Limb (tissue), 2 donors: Measurements from ENCODE around the gene PADI3.
"Not testable (repeated sequence)": the region's sequence is repeated elsewhere in the genome, so short reads cannot be mapped to it uniquely, and the experiment has no call there.

ENCODE experiments used
- DNase-seq, 2 donors: peaks; one replicate each; pipeline ENCODE4 v3.0.0-alpha.2; 2016; ENCODE audit errors: extremely low spot score in 2 of 2

Gene PADI3

DNA sequence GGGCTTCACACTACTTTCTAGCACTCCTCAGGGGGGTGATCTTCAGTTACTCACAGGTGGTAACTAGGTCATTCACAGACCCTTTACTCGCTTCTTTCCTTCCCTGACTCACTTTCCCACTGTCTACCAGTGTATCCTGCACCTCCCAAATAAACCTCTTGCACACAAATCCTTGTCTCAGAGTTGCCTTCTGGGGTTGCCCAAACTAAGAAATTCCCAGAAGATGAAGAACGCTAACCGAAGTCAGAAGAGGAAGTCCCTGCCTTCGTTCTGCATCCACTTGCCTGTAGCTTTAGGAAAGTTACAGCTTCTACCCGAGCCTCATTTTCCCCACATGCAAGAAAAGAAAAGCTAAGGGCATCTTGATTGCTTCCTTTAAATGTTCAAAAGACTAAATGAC, 47.2 kb downstream of the PADI3 start:
- DNase-seq: no peak

DNA sequence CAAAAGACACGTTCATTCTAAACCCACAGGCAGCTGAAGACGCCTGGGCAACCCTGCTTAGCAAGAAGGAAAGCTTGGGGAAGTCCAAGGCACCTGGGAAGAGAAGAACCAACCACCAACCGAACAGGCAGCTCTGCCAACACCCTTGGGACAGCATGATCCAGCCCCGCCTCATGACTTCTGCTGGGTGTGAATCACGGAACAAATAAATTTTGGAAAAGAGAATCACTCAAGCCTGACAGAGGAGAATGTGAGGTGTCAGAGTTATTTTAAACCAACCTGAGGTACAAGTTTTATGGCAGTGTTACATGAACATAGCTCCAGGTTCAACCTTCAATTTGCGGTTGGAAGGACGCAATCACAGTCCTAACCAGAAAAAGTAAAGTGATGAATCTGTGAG, 49.1 kb downstream of the PADI3 start:
- DNase-seq: no peak

DNA sequence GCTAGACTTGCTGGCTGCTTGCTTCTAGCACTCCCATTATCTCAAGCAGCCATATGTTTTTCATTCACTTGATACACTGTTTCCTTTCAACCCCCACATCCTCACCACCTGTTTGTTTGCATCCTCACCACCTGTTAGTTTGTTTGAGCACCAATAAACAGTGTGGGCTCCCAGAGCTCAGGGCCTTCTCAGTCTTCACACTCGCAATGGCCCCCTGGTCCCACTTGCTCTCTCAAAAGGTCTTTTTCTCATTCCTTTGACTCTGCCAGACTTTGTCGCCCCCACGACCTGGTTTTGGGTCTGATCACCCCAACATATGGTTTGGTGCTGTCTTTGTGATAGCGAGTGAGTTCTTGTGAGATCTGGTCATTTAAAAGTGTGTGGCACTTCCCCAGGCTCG, 52.9 kb downstream of the PADI3 start:
- DNase-seq: no peak

DNA sequence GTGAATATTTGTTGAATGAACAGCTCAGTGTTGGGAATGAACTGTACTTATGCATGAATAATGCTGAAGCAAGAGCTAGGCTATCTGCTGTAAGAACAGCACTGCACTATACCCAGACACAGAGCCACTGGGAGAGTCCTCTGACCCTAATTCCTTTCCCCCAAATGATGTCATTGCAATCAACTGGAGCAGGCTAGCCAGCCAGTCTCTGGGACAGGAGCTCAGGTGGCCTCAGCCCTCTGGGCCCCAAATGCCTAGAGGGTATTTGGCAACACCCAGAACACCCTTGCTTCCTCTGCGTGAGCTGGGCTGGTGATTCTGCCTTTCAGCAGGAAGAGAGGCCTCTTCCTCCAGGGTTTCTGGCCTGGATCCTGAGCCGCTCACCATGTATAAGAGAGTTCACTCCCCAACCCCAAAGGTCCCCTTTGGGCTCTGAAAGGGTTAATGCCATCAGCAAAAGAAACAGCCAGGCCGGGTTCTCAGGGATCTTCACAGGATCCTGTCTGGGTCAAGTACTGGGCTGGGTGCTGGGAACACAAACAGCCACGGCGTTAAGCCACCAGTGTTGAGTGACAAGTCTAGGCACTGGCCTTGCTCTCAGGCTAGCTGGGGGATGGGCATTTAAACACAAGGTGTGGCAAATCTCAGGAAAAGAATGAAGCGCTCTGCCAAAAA, 55.4 kb downstream of the PADI3 start:
- no peak for DNase-seq

DNA sequence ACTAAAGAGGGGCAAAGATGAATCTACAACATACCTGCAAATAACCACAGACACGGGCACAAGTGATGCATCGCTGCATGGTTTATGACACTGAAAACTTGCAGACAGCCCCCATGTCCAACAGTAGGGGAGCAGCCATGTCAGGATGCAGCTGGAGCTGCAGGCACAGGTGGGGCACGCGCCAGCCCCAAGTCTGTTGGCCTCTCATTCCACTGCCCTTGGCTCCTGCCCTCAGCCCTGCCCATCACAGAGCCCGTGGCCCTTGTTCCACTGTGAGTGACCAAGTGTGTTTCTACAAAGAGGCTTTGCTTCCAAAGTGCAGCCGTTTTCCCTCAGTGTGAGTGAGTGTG, 55.9 kb downstream of the PADI3 start:
- DNase-seq: no peak

DNA sequence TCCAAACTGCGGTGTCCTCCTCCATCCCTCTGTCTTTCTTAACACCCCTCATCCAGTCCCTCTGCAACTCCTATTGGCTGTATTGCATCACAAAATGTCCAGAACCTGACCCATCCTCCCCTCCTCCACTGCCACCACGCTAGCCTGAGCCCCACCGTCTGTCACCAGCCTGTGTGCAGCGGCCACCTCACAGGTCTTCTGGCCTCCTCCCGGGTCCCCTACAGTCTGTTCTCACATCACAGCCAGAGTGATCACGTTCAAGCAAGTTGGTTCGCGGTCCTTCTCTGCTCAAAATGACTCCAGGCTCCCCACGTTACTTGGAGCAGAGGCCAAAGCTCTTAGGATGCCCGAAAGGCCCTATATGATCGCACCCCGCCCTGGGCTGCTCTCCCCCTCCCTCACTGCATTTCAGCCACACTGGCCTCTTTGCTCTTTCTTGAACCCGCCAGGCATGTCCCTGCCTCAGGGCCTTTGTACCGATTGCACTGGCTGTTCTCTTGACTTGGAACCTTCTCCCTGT, 56.7 kb downstream of the PADI3 start:
- DNase-seq: no peak

DNA sequence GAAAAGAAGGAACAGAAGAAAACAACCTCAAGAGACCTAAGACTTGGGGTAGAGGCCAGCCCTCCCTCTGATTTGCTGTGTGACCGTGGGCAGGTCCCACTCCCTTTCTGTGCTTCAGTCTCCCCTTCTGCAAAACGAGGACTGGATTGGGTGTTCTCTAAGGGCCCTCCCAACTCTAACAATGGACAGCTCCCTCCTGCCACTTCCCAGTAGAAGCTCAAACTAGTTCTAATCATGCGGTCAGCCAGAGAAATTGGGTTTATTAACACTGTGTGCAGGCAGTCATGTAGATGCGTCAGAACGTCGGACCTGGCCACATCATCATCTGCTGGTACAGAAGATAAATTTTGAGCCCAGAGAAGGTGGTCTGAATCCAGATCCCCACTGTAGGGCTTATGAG, 57.5 kb downstream of the PADI3 start:
- no peak for DNase-seq

DNA sequence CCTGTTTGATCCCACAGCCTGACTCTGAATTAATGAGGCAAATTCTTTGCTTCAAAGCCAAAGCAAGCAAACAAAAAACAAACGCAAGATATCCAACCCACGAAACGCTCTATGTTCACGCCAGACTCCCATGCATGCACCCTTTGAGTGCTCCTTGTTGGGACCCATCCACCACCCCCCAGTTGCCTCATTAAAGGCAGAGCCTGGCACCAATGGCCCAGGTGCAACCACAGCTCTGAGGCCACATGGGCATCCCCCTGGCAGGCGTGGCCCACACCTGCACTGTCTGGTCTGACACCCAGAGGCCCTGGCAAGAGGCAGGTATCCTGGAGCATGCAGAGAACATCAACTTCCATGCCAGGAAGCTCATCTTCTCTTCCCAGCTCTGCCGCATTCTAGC, 58.0 kb downstream of the PADI3 start:
- DNase-seq: no peak

DNA sequence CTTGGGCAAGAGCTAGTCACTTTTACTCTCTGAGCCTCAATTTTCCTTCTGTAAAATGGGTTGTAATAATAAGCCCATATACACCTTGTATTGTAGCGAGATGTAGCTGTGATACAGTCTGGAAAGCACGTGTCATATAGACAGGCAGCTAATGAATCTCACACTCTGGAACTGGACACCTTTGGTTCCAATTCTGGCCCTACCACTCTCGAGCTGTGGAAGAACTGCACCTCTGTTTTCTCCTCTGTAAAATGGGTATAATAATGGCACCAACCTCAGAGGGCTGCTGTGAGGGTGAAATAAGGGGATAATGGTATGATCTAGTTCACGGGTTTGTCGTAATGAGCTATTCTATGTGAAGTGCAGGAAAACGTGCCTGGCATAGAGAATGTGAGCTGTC, 58.4 kb downstream of the PADI3 start:
- no peak for DNase-seq

DNA sequence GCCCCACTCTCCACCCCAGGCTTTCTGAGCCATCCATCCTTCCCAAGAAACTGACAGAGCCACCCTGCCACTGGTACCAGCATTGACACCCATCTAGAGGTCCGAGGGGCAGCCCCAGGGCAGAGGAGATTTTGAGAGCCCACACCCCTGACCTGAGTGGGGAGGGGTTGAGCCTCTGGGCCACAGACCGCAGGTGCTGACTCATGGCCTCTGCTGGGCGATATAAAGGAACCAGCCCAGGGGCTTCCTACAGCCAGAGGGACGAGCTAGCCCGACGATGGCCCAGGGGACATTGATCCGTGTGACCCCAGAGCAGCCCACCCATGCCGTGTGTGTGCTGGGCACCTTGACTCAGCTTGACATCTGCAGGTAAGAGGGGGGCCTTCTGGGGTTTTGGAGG, 59.0 kb downstream of the PADI3 start, which contains the start of gene PADI4:
Gene PADI4 (plus strand): TSS at position 252 of the 400 bp plus-strand sequence. CDS start 26 bp downstream, at position 278.
- DNase-seq: no peak

DNA sequence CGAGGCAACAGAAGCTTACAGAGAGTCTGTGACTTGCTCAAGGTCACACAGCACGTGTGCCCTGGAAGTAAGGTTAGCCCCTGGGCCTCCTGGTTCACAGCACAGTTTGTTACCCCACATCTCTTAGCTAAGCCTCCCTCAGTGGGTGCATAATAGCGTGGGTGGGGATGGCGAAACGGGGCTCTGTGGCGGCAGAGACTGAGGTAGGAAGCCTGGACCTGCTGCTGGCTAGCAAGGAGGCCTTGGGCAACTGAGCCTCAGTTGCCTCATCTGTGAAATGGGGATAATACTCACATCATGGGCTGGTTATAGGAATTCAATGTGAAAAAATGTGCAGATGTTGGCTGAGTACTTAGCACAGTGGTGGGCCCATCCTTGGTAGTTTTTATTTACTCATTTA, 59.7 kb downstream of the PADI3 start:
- DNase-seq: no peak

DNA sequence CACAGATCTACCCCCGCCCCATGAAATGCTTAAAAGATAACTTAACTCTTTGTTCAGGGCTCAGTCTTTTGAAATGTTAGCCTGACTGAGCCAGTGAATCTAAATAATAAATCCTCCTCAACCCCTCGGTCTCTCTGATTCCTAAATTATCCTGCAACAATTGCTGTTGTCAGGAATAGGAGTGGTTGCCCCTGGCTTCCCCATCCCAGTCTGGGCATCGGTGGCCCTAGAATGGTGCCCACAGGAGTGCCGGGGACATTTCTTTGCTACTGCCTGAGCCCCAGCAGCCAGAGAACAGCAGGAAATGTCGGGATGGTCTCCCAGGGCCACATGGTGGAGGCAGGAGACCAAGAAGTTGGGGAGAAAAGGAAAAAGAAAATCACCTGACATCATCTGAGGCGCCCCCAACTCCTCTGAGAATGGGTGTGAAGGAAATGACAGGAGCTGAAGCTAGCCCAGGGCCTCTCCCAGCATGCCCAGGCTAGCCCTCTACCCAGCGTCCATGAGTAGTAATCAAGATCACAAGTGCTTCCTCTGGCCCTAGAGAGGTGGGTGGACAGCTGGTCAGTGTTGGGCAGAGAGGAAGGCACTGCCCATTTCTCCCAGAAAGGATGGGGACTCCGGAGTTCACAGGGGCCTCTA, 60.6 kb downstream of the PADI3 start:
- DNase-seq: no peak

DNA sequence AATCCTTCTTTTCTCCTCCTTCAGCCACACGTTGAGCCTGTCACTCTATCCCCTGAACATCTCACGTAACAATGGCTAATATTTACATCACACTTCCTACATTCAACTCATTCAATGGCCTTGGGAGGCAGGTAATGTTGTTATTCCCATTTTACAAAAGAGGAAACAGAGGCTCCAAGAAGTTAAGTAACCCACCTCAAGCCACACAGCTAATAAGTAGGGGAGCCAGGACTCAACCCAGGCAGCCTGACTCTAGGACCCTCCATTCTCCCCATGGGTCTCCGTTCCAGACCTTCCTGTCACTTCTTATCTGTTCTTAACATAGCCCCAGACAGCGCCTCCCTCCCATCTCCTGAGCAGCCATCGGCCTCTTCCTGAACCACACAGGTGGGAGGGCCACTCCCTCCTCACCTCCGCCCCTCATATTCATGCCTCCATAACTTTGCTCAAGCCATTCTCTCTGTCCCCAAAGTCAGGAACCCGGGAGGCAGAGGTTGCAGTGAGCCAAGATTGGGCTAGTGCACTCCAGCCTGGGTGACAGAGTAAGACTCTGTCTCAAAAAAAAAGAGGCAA, 61.3 kb downstream of the PADI3 start:
- DNase-seq: no peak

DNA sequence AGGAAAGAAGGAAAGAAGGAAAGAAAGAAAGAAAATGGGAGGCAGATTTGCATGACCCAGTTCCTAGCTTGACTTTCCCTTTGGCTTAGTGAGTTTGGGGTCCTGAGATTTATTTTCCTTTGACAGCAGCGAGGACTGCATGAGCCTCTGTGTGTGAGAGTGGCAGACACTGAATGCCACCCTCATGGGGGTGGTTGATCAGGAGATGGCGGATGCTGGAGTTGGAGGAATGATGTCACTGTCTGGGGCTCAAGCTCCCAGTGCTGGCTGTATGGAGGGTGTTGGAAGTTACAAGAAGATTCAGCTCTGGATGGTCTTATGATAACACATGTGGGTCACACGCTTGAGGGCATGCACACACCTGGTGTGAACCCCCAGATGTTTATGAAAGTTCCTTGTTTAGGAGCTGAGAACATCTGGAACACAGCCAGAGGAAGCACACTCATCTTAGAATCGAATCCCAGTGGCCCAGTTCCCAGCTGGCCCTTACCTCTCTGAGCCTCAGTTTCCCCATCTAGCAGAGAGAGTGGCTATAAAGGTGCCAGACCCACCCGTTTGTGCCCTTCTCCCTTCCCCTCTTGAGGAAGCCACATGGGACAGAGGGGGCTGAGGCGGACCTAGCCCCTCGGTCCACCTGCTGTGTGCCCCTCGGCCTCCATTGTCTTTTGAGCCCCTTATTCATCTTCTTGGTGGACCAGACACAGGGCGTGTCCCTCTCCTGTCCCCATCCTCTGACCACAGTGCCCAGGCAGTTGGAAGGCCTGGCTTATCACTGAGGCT, 64.8 kb downstream of the PADI3 start:
- DNase-seq: no peak

DNA sequence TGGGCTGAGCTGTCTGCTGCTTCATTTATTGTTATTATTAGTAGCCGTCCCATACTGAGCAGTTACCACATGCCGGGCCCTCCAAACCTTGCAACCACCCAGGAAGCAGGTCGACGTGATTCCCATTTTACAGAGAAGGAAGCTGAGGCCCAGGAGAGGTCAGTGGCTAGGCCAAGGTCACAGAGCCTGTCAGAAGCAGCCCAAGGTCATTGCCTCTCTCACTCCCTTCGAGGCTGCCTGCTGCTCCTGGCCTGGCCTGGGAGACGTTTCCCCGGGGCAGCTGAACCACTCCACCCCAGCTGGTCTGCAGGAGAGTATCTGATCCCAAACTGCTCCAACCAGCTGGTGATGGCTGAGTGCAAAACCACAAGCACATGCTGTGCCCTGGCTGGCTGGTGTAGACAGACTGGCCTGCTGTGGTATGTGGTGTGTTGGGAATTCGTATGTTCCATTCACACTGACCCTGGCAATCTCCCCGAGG, 65.6 kb downstream of the PADI3 start:
- DNase-seq: no peak

DNA sequence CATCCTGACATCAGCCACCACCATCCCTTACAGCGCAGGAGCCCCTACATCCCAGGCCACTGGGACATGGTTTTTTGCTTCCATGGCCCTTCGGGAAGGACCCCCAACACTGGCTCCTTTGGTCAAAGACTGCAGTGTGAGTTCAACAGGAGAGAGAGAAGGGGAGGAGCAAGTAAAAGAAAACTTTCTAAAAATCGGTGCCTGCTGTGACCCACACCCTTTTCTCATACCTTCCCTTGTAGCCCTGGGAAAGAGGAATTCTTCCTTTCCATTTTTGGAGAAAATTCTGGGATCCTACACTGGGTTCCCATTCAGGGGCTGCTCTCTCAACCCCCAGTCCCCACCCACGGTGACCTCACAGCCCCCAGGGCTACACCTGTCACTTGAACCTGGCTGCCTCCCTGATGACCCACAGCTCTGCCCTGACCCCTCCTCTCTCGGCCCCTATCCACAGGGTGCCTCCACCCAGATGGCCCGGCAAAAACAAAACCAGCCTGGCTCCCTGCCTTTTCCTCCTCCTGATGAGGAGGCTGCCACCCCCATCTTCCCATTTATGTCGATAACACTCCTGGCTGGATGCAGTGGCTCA, 66.7 kb downstream of the PADI3 start:
- DNase-seq: no peak

DNA sequence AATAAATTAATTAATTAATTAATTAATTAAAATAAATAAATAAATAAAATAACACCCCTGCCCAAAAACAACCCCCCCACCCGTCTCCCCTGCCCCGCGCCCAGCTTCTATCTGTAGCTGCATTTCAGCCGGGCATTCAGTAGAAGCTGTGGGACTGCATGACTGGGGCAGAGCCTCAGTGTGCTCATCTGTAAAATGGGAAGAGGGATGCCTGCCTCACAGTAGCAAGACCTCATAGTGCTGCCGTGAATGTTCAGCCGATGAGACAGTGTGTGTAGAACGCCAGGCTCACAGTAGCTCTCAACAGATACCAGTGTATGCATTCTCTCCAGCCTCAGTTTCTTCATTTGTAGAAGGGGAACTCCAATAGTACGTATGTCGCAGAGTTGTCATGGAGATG, 67.8 kb downstream of the PADI3 start:
- DNase-seq: no peak

DNA sequence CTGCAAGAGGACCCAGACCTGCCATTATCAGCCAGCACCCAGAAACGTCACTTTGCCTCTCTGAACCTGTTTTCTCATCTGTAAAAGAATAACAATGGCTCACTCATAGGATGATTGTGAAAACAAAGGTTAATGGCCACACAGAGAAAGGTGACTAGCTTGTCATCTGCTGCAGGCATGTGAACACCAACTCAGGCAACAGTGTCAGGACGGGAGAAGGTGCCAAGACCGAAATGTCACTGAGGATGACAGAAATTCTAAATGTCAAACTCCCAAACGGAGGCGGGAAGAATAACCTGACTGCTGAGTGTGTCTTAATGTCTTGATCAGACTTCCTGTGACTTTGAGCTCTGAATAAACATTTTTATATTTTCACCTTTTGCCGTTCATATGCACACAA, 69.4 kb downstream of the PADI3 start:
- no peak for DNase-seq

DNA sequence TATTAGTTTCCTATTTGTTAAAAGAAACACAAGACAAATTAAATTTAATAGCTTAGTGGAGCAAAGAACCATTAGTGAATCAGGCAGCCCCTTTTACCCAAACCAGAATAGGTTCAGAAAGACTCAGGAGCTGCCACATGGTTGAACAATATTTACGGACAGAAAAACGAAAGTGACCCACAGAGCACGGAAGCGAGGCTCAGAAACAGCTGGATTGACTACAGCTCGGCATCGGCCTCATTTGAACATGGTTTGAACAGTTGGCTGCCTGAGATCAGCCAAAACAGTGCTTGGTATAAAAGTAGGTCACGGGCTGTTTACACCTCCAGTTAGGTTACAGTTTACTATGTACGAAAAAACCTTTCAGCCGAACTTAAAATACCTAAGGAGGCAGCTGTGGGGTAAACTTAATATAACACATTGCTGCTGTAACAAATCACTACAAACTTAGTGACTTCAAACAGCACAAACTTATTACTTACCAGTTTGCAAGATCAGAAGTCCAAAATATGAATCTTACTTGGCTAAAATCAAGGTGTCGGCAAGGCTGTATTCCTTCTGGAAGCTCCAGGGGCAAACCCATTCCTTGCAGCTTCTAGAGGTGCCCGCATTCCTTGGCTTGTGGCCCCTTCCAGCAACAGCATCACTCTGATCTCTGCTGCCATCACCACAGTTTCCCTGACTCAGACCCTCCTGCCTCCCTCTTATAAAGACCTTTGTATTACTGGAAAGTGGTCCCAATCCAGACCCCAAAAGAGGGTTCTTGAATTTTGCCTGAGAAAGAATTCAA, 70.9 kb downstream of the PADI3 start:
- no peak for DNase-seq

DNA sequence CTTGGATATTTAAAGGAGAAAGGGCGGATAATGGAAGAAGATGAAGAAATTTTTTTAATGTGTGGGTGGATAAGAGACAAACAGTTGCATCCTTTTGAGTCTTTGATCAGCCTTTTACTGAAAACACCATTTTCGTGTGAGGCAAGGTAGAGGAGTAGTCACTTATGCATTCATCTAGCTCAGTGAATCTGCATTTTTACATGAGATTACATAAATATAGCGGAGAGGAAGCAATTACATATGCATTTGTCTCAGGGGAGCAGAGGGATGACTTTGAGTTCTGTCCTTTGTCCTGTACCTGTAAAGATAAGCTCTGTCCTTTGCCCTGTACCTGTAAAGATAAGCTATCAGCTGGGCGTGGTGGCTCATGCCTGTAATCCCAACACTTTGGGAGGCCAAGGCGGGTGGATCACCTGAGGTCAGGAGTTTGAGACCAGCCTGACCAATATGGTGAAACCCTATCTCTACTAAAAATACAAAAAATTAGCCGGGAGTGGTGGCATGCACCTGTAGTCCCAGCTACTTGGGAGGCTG, 73.0 kb downstream of the PADI3 start:
- not testable (repeated sequence) for DNase-seq

DNA sequence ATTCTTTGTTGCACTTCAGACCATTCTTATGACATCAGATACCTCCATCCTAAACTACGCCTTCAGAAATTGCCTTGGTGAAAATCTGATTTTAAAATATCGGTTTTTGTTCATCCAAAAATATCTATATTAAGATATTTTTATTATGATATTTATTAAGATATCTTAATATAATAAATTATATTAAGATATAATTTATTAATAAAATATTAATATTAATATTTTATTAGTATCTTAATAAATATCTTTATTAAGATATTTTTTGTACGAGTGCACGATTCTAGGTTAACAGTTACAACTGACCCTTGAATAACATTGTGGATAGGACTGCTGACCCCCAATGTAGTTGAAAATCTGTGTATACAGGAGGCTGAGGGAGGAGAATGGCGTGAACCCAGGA, 80.0 kb downstream of the PADI3 start:
- no peak for DNase-seq
